ENCODE results near the gene RPH3AL. TPM values are rescaled to one million over a fixed set of nuclear protein-coding genes. Genes with fewer than 3 reads are reported as not detected.
A peak's percentile ranks its signal among the peaks of the same experiment; 100 is the strongest.

The RPH3AL gene
- total and polyA plus RNA-seq, 2 donors from 2014 or later: 18.1 to 55.9 TPM

- intact Hi-C loops (cut with DNase I): no loop called here
- H3K4me3 ChIP-seq (ENCODE audit: low read length in 3 of 3): no peak overlapping the region
- H3K27ac ChIP-seq (ENCODE audit: low read depth in 2 of 2, low read length in 2 of 2): no peak overlapping the region
- no peak overlapping the region for H3K9ac ChIP-seq (ENCODE audit: low read length in 3 of 3)
- FAIRE-seq: no peak
- H3K27me3 ChIP-seq (ENCODE audit: control insufficient read depth, insufficient read depth, low read length): no peaks in the 10 kb centered on the region
- no peaks in the 10 kb centered on the region for H3K9me3 ChIP-seq (ENCODE audit: control insufficient read depth in 2 of 3, insufficient read depth in 1 of 3, low read length in 3 of 3)
- peaks cover 0 to under 1% (median 0%) of the 10 kb centered on the region in 3 donors for H3K4me1 ChIP-seq (ENCODE audit: control insufficient read depth in 2 of 3, insufficient read depth in 2 of 3, low read depth in 1 of 3, low read length in 3 of 3)
- H3K36me3 ChIP-seq (ENCODE audit: control insufficient read depth in 2 of 3, insufficient read depth in 3 of 3, low read length in 3 of 3): no peaks in the 10 kb centered on the region
- DNase-seq: peak in 1 of 5 donors; percentile 44
- TF ChIP-seq, protein P1, sequence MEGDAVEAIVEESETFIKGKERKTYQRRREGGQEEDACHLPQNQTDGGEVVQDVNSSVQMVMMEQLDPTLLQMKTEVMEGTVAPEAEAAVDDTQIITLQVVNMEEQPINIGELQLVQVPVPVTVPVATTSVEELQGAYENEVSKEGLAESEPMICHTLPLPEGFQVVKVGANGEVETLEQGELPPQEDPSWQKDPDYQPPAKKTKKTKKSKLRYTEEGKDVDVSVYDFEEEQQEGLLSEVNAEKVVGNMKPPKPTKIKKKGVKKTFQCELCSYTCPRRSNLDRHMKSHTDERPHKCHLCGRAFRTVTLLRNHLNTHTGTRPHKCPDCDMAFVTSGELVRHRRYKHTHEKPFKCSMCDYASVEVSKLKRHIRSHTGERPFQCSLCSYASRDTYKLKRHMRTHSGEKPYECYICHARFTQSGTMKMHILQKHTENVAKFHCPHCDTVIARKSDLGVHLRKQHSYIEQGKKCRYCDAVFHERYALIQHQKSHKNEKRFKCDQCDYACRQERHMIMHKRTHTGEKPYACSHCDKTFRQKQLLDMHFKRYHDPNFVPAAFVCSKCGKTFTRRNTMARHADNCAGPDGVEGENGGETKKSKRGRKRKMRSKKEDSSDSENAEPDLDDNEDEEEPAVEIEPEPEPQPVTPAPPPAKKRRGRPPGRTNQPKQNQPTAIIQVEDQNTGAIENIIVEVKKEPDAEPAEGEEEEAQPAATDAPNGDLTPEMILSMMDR (IDR thresholded peaks at IDR 0.05; ENCODE audit: borderline replicate concordance, extremely low read depth, insufficient read depth): no peak
Observed at GRCh38 chr17:205817-206216, 146.8 kb downstream of the RPH3AL start.

GRCh38 chr17:205148-205669, 147.4 kb downstream of the RPH3AL start:
- H3K9me3 ChIP-seq (ENCODE audit: control insufficient read depth in 2 of 3, insufficient read depth in 1 of 3, low read length in 3 of 3): no peaks in the 10 kb centered on the region
- TF ChIP-seq, protein P1 (IDR thresholded peaks at IDR 0.05; ENCODE audit: borderline replicate concordance, extremely low read depth, insufficient read depth): no peak
- no peaks in the 10 kb centered on the region for H3K36me3 ChIP-seq (ENCODE audit: control insufficient read depth in 2 of 3, insufficient read depth in 3 of 3, low read length in 3 of 3)
- no peak overlapping the region for H3K27ac ChIP-seq (ENCODE audit: low read depth in 2 of 2, low read length in 2 of 2)
- H3K4me1 ChIP-seq (ENCODE audit: control insufficient read depth in 2 of 3, insufficient read depth in 2 of 3, low read depth in 1 of 3, low read length in 3 of 3): peaks cover 0 to 5% (median 3%) of the 10 kb centered on the region in 3 donors
- FAIRE-seq: no peak
- H3K4me3 ChIP-seq (ENCODE audit: low read length in 3 of 3): no peak overlapping the region
- no peak overlapping the region for H3K9ac ChIP-seq (ENCODE audit: low read length in 3 of 3)
- intact Hi-C loops (cut with DNase I): no loop called here
- peak in 1 of 5 donors; percentile 59 for DNase-seq
- H3K27me3 ChIP-seq (ENCODE audit: control insufficient read depth, insufficient read depth, low read length): no peaks in the 10 kb centered on the region

DNA sequence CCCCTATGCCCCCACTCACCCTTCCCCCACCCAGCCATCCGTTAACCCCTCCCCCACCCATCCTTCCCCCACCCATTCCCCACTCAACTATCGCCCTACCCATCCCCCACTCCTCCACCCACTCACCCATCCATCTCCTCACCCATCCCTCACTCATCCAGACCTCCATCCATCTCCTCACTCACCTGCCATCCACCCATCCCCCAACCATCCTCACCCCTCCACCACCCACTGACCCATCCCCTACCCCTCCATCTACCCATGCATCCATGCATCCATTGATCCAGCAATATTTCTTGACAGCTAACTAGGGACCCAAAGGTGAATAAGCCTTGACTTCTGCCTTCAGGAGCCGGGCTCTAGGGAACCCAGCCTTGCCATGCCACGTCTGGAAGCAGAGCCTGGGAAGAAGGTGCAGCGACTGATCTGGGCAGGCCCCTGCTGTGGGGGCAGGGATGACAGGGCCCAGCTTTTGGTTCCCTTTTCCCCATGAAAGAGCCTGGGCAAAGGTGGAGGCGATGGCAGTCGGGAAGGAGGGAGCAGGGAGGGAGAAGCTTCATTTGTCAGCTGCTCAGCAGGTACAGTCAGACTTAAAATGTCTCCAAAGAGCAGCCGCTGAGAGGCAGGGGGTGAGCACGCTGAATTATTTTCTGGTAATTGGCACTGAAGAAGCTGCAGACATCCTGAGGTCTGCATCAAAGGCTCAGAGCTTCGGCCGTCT, 148.0 kb downstream of the RPH3AL start:
- H3K27me3 ChIP-seq (ENCODE audit: control insufficient read depth, insufficient read depth, low read length): no peaks in the 10 kb centered on the region
- H3K9ac ChIP-seq (ENCODE audit: low read length in 3 of 3): no peak overlapping the region
- H3K4me3 ChIP-seq (ENCODE audit: low read length in 3 of 3): no peak overlapping the region
- H3K36me3 ChIP-seq (ENCODE audit: control insufficient read depth in 2 of 3, insufficient read depth in 3 of 3, low read length in 3 of 3): no peaks in the 10 kb centered on the region
- intact Hi-C loops (cut with DNase I): no loop called here
- FAIRE-seq: no peak
- TF ChIP-seq, protein P1 (IDR thresholded peaks at IDR 0.05; ENCODE audit: borderline replicate concordance, extremely low read depth, insufficient read depth): no peak
- peak in 1 of 5 donors; percentile 28 for DNase-seq
- no peak overlapping the region for H3K27ac ChIP-seq (ENCODE audit: low read depth in 2 of 2, low read length in 2 of 2)
- peaks cover 0 to 10% (median 3%) of the 10 kb centered on the region in 3 donors for H3K4me1 ChIP-seq (ENCODE audit: control insufficient read depth in 2 of 3, insufficient read depth in 2 of 3, low read depth in 1 of 3, low read length in 3 of 3)
- H3K9me3 ChIP-seq (ENCODE audit: control insufficient read depth in 2 of 3, insufficient read depth in 1 of 3, low read length in 3 of 3): no peaks in the 10 kb centered on the region
